Measurements from ENCODE around the gene SUN5. TPM values are rescaled to one million over a fixed set of nuclear protein-coding genes. Genes with fewer than 3 reads are reported as not detected.

The SUN5 gene
- total RNA-seq, 1 donor, result not detected

DNA sequence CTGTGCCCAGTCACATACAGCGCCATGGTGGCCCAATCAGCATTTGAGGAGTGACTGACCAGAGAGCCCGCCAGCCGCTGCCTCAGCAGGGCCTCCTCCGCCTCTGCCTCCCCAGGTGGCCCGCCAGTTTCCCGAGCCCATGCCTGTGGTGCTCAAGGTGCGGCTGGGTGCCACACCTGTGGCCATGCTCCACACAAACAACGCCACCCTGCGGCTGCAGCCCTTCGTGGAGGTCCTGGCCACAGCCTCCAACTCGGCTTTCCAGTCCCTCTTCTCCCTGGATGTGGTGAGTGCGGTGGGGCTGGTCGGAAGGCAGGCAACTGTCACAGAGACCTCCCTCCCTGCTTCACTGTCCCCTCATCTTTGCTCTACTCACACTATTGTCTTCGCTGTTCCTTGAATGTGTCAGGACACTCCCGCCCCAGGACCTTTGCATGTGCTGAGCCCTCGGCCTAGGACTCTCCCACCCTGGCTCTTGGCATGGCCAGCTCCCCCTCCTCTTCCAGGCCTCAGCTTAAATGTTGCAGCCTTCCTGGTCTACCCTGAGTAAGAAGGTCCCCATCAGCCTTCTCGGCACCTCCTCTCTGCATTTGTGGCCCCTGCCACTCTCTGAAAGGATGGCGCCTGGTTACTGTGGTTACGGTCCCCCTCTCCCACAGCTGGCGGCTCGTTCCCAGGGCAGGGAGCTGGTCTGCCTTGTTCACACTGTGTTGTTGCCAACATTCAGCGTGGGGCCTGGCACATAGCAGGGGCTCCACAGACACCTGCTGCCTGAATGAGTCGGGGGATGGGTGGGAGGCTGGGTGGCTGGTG, 15.4 kb upstream of the SUN5 start:
- no peak overlapping the region for H3K4me3 ChIP-seq (ENCODE audit: low read depth, low read length)
- no peak for TF ChIP-seq CTCF (IDR thresholded peaks at IDR 0.05; ENCODE audit: insufficient read depth, low read depth, low read length)
- no peak for DNase-seq (ENCODE audit: low read depth)

GRCh38 chr20:33018169-33018931, 14.1 kb upstream of the SUN5 start:
- no peak for DNase-seq (ENCODE audit: low read depth)
- no peak overlapping the region for H3K4me3 ChIP-seq (ENCODE audit: low read depth, low read length)
- TF ChIP-seq CTCF (IDR thresholded peaks at IDR 0.05; ENCODE audit: insufficient read depth, low read depth, low read length), result no peak

DNA sequence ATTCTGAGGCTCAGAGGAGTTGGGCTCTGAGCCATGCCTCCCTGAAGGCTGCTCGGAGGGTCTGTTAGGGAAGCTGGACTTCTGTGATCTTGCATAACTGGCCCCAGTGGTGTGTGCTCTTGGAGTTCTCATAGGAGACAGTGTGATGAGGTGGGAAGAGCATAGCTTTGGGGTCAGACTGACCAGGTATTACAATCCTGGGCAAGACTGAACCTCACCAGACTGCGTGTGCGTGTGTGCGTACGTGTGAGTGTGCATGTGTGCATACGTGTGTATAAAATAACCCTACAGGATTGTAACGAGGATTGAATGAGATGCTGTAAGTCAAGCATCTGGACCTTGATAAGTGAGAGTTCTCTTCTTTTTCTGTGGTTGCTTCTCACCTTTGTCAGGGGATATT, 13.3 kb upstream of the SUN5 start:
- H3K4me3 ChIP-seq (ENCODE audit: low read depth, low read length), result no peak overlapping the region
- DNase-seq (ENCODE audit: low read depth), result no peak
- TF ChIP-seq CTCF (IDR thresholded peaks at IDR 0.05; ENCODE audit: insufficient read depth, low read depth, low read length), result no peak

DNA sequence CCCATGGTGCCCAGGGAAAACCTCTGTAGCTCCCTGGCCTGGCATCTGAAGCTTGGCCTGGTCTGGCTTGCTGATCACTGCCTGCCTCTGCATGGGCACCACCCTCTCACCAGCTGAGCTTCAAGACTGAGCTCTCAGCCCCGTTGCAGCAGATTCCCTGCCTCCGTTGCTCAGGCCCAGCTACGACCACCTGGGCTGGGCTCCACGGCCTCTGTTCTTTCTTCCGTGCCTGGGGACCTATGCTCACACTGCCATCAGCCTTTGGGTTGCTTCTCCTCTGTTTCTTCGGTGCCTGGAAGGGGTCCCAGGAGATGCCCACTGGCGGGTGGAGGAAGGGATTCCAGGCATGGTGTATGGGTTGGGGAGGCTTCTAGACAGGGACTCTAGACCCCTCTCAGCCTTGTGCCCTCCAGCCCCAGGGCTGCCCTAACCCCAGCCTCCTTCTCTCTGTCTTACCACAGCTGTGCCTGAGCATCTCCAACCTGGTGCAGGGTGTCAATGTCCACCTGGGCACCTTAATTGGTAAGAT, 12.4 kb upstream of the SUN5 start:
- TF ChIP-seq CTCF (IDR thresholded peaks at IDR 0.05; ENCODE audit: insufficient read depth, low read depth, low read length), result no peak
- H3K4me3 ChIP-seq (ENCODE audit: low read depth, low read length), result no peak overlapping the region
- DNase-seq (ENCODE audit: low read depth), result no peak

DNA sequence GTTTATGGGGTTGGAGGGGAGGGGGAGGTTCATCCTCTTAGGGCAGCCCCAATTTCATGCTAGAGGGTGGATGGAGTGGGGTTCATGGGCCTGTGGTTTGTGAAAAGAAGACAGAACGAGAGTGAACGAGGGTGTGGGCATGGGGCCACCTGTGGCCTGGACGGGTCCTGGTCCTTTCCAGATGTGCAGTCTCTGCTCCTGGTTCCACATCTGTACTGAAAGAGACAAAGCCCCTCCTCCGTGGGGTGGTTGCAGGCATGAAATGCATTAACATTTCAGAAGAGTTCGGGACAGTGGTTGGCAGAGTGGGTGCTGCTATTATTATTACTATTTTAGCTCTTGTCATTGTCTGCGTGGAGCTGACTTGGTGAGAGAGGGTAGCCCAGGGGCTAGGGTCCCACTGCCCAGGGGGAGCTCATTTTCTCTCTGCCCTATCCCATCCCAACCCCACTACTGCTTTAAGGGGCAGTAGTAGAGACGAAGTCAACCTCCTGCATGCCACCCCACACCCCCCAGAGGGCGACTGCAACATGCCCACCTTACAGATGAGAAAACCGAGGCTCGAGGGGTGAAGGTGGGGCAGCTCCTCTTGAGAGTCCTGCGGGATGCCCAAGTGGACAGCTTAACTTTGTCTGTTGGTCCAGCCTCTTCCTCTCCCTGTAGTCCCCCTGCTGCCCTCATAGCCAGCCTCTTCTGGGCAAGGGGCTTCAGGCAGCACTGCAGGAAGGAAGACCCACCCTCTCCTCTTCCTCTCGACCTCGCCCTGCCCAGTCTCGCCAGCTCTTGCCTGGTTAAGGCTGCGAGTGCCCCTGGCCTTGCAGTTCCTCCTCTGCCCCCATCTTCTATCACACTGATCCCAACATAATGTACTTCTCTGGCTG, 11.7 kb upstream of the SUN5 start:
- no peak for DNase-seq (ENCODE audit: low read depth)
- TF ChIP-seq CTCF (IDR thresholded peaks at IDR 0.05; ENCODE audit: insufficient read depth, low read depth, low read length), result no peak
- H3K4me3 ChIP-seq (ENCODE audit: low read depth, low read length), result no peak overlapping the region

DNA sequence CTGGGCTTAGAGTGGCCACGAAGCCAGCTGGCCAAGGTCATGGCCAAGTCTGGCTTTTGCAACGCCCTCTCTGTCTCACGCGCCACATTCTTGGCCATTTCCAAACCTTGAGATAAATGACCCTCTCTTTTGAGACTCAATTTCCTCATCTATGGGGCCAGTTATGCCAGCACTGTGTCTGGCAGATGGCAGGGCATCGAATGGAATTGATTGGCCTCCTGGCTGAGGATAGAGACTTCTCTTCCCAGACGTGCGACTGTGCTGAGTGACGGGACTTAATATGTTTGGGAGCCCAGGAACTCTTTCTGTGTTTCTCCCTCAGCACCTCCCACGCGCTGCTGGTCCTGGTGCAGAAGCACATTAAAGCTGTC, 10.9 kb upstream of the SUN5 start:
- no peak for DNase-seq (ENCODE audit: low read depth)
- no peak overlapping the region for H3K4me3 ChIP-seq (ENCODE audit: low read depth, low read length)
- no peak for TF ChIP-seq CTCF (IDR thresholded peaks at IDR 0.05; ENCODE audit: insufficient read depth, low read depth, low read length)
